Measurements from ENCODE around the gene ZNF316.
"Not testable (repeated sequence)": the region's sequence is repeated elsewhere in the genome, so short reads cannot be mapped to it uniquely, and the experiment has no call there.

The ZNF316 gene

DNA sequence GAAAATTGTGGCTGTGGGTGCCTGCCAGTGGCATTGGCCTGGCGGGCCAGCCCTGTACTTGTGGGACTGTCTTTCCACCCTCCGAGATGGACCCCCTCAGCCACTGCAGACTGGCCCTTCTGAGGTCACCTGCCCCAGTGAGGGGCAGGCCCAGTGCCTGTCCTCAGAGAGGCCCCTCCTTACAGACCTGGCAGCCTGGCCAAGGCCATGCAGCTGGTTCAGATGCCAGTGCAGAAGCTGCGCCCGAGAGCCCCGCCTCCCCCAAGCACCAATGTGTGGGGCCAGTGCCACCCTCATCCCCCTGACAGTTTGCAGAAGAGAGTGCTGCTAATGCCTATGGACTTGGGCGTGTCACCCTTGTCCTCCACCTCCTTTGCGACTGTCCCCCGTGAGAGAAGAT lies 10.0 kb downstream of the ZNF316 start:
- ATAC-seq (no peak), DNase-seq (no peak)

DNA sequence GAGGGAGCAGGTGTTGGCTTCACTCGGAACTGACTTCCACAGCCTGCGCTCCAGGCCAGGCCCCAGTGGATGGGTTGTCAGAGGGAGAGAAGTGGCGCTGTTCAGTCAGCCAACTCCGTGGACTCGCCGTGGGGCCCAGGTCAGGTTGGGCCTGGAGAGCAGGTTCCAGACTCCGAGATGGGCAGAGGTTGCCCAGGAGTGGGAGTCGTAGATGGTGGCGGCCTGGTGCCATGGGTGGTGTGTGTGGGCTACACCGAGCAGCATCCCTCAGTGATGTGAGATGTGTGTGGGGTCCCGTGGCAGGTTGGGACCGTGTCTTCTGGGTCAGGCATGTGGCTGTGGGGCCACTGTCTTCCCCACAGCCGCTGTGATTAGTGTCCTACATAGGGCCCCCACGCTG lies 10.4 kb downstream of the ZNF316 start:
- DNase-seq, result no peak
- no peak for ATAC-seq

DNA sequence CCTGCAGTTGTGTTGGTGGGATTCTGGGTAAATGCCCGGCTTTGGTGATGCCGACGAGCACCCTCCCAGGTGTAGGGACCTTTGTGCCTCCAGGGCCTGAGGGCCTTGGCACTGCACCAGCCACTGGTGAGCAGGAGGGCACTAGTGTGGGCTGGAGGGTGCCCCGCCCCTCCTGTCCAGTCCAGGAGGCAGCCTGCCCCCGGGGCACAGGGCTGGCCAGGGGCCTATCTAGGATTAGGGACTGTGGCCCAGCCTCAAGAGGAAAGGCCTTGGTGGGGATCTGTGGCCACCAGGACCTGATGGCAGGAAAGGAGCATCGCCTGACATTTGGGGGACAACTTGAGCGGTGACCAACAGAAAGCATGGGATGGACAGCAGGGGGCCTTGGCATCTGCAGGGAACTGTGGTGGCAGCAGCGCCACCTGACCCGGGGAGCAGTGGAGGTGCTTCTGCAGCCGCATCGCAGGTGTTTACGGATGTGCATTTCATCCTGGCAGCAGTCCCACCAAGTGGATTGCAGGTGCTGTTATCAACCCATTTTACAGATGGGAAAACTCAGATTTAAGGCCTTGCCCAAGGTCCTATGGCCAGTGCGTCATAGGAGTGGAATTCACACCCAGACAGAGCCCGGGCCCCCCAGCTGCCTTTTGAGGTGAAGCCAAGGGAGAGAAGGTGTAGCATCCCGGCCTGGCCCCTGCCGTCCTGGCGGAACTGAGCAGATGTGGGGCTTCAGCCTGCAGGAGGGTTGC lies 11.1 kb downstream of the ZNF316 start:
- no peak for DNase-seq
- no peak for ATAC-seq

DNA sequence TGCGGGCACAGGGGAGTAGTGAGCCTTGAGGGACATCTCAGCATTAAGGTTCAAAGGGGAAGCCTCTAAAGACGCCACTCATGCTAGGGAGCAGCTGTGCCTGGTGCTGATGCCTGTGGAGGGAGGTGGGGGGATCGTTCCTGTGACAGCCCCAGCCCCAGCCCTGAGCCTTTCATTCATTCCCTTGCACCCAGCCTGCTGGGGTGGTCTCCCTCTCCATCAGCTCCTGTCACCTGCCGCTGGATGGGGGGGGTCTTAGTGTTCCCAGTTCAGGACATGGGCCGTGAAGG lies 11.6 kb downstream of the ZNF316 start:
- no peak for ATAC-seq
- no peak for DNase-seq

DNA sequence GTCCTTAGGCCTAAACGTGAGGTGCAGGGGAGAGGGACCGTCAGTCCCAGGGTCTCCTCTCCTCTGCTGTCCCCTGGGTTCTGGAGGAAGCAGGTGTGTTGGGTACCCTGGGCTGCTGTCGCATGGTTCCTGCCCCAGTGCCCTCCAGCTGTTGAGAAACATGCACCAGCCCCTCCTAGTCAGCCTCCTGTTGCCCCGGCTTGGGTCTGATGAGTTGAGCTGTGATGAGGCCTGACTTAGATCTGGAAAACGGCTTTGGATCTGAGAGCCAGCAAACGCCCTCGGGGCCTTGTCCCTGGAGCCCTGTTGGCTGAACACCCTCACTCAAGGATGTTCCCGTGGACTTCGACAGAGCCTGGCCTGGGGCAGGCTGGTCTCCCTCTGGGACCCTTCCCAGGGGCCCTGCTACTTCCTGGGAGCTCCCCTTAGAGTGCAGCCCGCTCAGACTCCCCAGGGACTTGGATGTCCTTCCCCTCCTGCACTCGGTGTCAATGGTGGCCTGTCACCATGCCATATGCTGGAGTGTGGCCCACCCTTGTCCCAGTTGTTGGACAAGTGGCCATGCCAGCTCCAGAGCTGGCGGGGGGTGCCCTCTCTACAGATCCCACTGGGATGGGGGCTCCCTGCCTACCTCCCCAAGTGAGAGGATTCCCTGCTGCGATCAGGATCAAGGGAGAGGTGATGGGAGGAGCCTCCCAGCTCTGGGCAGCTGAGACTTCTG lies 12.3 kb downstream of the ZNF316 start:
- ATAC-seq, result no peak
- no peak for DNase-seq

DNA sequence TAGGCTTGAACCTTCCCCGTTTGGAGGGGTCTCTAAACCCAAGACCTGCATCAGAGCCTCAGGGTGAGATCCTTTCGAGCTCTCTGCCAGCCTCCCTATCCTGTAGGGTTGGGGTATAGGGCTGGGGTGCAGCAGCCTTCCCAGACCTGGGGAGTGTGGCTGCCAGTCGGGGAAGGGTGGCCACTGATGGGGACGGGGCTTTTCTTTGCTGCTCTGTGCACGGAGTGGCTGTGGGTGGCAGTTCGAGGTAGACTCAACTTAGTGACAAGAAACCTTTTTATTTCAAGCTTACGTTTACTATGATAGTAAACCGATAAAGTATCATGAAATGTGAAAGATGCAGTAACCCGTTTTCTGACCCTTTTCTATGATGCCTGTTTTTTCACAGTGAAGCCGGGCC lies 13.0 kb downstream of the ZNF316 start:
- DNase-seq, result no peak
- ATAC-seq, result no peak

DNA sequence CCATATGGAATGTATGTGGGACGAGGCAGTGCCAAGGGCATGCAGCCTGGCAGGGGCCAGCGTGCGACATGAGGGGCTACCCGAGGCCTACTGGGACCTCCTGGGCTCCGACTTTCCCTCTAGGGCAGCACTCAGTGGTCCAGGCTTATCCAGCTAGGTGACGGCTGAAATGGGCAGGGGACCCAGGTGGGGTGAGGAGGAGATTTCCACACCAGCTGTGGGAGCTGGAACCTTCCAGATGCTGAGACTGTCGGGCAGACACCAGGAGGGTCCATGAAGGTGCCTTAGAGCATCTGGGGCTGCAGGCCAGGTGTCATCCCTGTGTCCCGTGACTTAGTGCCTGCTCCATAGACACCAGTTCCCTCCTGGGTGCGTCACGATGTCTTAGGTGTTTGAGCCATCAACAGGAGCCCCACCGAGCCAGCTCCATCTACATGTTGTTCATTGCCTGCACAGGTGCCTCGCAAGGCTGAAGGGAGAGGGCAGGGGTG lies 13.4 kb downstream of the ZNF316 start:
- no peak for ATAC-seq

DNA sequence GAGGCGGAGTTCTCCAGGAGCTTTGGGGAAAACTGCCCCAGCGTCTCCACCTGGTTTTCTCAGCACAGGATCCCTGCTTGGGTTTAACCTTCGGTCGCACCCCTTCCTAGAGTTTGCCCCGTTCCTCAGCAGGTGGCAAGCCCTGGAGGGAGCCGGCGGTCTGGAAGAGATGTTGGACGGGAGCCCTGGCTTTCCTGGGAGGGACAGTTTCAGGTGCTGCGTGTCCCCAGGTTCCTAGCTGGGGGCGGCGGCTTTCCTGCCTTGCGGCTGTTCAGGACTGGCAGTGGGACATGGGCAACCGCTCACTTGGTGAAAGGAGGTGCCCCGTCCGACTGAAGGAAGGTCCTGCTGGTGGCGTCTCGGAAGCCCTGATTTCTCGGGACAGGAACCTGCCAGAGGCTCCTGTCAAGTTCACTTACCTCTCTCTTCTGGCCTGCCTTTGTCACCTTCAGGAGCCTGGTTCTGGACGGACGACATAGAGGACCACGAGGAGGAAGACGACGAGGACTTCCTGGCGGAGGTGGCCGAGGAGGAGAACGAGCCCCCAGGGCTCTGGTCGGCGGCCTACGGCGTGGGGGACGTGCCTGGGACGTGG lies 14.8 kb downstream of the ZNF316 start:
- DNase-seq (no peak), ATAC-seq (no peak)

More for the DNA sequence above, 13.4 kb downstream of the ZNF316 start:
- no peak for DNase-seq

DNA sequence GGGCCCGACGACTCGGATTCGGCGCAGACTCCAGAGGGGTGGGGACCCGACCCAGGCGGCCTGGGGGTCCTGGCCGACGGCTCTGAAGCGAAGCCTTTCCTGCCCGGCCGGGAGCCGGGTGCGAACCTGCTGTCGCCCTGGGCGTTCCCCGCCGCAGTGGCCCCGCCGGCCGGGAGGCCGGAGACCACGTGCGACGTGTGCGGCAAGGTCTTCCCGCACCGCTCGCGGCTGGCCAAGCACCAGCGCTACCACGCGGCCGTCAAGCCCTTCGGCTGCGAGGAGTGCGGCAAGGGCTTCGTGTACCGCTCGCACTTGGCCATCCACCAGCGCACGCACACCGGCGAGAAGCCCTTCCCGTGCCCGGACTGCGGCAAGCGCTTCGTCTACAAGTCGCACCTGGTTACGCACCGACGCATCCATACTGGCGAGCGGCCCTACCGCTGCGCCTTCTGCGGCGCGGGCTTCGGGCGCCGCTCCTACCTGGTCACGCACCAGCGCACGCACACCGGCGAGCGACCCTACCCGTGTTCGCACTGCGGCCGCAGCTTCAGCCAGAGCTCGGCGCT lies 15.4 kb downstream of the ZNF316 start:
- no peak for ATAC-seq
- DNase-seq, result no peak

DNA sequence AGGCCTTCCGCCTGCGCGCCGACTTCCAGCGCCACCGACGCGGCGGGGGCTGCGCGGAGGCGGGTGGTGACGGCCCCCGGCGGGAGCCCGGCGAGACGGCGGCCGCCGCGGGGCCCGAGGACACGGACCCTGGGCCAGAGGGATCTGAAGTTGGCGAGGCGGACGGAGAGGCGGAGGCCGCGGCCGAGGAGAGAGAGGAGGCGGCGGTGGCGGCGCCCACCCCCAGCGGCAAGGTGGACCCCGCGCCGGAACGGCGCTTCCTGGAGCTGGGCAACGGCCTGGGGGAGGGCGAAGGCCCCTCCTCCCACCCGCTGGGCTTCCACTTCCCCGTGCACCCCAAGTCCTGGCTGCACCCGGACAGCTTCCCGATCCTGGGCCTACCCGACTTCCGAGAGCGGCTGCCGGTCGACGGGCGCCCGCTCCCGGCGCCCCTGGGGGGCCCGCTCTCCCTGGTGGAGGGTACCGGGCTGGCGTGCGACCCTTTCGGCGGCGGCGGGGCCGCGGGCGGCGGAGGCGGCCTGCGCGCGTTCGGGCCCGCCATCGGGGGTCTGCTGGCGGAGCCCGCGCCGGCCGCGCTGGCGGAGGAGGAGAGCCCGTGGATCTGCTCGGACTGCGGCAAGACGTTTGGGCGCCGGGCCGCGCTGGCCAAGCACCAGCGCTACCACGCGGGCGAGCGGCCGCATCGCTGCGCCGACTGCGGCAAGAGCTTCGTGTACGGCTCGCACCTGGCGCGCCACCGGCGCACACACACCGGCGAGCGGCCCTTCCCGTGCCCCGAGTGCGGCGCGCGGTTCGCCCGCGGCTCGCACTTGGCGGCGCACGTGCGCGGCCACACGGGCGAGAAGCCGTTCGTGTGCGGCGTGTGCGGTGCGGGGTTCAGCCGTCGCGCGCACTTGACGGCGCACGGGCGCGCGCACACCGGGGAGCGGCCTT lies 16.2 kb downstream of the ZNF316 start:
- ATAC-seq, result no peak
- DNase-seq, result no peak

DNA sequence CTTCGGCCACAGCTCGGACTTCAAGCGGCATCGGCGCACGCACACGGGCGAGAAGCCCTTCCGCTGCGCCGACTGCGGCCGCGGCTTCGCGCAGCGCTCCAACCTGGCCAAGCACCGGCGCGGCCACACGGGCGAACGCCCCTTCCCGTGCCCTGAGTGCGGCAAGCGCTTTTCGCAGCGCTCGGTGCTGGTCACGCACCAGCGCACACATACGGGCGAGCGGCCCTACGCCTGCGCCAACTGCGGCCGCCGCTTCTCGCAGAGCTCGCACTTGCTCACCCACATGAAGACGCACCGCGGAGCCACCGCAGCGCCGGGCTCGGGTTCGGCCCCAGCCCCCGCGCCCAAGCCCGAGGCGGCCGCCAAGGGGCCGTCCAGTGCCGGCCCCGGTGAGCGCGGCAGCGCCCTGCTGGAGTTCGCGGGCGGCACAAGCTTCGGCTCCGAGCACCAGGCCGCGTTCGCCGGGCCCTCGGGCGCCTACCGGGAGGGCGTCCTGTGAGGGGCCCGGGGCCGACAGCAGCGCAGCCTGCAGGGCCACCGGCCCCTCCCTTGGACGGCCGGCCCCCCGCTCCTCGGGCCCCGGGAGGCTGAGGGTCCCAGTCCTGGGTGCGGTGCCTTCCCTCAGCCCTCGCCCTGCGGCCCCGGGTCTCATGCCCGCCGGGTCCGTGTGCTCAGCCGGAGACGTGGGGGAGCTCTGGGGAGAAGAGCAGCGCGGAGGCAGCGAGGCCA lies 17.2 kb downstream of the ZNF316 start:
- no peak for ATAC-seq
- DNase-seq, result no peak

DNA sequence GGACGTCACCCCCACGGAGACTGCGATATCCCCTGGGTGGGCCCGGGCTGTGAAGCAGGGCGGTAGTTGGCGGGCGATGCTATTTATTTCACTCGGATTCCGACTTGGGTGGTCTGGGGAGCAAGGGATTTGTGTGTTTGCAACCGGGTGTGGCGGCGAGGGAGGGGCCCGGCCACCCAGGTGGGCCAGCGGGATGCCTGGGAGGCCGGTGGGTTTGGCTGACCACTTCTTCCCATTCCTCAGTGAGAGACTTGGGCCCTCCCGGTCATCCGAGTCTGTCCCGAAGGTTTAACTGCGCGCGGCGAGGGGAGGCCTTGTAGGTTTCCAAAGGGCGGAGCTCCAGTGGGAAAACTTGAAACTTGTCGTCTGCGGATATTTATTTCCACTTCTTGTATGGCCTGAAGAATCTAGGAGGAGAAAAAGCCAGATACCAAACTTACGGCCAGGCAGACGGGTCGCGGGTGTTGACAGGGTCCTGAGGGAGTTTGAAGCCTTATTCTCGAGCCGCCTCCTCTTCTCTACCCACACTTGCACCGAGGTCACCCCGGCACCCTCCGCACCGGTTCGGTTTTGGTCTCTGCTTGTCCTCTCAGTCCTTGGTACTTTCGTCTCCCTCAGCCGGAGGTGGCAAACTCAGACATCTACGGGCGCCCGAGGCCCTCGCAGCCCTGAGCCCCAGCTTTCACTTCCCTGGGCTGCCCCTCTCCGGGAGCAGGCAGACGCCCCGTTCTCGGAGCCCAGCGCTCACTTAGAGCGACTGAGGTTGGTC lies 17.9 kb downstream of the ZNF316 start:
- ATAC-seq (no peak), DNase-seq (no peak)

DNA sequence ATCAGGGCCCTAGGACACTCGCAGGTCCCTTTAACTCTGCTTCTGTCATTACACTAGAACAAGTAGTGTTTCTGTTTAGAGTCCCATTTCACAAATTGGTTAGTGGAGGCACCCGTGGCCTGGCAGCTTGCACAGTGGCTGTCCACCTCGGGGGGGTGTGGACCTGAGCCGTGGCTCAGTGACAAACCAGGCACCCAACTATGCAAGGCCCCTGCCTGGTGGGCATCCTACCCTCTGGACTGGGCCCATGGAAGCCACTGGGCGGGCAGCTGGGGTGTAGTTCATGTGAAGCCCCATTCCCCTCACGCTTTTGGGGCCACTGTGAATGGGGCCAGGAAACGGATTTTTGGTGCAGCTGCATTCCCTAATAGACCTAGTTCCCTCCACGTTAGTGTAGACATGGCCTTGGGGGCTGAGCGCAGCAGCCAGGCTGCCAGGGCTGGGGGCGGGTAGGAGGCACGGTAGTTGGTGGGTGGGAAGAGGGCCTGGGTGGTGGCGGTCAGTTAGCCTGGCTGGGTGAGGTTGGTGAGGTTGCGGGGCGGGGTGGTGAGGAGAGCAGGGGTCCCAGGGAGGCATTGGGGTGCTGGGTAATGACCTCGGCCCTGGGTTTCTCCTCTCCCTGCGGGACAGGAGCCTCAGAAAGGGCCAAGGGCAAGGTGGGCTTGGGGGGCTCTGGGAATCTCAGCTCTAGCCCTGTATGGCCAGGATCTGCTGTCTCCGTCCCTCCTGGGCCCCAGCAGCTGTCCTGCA lies 18.7 kb downstream of the ZNF316 start:
- DNase-seq (no peak), ATAC-seq (no peak)

DNA sequence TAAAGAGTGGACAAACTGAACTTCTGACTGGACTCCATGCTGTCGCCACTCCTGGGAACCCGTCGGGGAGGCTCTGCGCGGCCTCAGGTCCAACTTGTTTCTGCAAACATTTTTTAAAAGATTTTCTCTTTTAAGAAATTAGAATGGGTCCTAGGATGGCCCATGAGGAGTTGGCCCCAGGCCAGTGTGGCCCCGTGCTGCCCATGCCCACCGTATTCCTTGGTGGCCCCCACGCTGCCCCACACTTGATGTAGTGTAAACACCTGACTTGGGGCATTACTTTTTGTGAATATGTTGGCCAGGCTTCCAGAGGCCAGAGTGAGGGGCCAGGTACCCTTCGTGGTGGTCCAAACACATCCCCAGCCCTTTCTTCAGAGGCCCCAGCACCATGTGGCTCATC lies 19.3 kb downstream of the ZNF316 start:
- no peak for ATAC-seq
- no peak for DNase-seq

DNA sequence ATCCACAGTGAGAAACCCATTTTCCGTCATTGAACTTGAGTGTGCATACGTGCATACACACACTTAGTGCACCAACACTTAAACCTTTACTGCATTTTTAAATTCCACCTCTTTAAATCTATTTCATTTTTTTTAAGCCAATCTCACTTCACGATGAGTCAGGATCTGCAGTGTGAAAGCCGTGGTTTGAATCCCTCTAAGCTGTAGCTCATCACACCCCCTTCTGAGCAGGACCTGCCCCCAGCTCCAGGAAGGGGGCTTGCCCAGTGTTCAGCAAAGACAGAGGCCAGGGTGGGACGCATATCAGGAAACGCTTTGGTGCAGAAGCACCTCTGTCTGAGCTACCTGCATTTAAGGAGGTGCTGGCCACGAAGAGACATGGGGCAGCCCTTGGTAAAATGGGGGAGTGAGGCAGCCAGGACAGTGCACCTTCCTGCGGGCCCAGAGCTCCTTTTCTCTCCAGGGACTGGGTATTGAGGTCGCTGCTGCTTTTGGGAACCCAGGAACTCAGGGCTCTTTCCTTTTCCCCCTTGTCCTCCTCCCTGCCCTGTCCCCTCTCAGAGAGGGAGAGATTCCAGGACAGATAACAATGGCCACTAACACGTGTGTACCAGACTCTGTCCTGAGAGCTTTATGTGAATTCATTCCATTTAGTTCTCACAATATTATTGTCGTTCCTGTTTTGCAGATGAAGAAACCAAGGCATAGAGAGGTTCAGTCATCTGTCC lies 21.7 kb downstream of the ZNF316 start:
- ATAC-seq (peak; percentile 58), DNase-seq (no peak)

DNA sequence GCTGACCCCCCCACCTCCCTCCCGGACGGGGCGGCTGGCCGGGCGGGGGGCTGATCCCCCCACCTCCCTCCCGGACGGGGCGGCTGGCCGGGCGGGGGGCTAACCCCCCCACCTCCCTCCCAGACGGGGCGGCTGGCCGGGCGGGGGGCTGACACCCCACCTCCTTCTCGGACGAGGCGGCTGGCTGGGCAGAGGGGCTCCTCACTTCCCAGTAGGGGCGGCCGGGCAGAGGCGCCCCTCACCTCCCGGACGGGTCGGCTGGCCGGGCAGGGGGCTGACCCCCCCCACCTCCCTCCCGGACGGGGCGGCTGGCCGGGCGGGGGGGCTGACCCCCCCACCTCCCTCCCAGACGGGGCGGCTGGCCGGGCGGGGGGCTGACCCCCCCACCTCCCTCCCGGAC lies 33.7 kb downstream of the ZNF316 start:
- ATAC-seq, result not testable (repeated sequence)

DNA sequence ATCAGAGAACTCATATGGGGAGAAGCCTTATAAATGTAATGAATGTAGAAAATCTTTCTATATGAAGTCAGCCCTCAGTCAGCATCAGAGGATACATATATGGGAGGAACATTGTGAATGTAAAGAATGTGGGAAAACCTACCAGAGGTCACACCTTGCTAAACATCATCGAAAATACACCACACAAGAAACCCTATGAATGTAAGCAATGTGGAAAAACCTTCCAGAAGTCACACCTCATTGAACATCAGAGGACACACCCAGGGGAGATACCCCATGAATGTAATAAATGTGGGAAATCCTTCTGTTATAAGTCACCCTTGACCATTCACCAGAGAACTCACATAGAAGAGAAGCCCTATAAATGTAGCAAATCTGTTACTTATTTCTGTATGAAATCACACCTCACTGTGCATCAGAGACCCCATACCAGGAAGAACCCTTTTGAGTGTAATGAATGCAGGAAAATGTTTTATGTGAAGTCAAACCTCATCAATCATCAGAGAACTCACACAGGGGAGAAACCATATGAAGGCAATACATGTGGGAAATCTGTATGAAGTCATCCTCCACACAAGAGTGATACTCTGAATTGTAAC lies 38.8 kb downstream of the ZNF316 start:
- DNase-seq (no peak), ATAC-seq (no peak)

More for the DNA sequence above, 33.7 kb downstream of the ZNF316 start:
- DNase-seq, result not testable (repeated sequence)

DNA sequence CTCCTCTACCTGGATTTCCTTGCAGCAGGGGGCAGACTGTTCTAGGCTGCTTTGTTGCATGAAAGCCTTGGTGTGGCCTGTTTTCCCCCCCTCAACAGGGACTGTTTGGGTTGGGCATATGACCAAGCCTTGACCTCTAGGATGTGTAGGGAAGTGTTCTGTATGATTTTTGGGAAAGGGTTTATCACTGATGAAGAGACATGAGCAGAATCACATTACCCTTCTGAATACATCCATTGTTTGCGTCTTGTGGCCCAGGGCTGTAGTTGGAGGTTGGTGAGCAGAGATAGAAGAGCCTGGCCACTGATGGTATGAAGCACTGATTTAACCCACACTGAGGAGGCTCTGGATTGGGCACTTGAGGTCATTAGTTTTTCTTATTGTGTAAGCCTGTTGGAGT lies 43.0 kb downstream of the ZNF316 start:
- no peak for DNase-seq
- ATAC-seq, result no peak

DNA sequence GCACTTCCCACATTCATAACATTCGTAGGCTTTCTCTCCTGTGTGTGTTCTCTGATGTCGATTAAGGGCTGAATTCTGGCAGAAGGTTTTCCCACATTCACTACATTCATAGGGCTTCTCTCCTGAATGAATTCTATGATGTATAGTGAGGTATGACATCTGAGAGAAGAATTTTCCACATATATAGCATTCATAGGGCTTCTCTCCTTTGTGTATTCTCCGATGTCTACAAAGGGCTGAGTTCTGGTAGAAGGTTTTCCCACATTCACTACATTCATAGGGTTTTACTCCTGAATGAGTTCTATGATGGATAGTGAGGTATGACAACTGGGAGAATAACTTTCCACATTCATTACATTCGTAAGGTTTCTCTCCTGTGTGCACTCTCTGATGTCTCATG lies 54.0 kb downstream of the ZNF316 start:
- DNase-seq (no peak), ATAC-seq (no peak)
